ENCODE measurements around the gene UBL7. TPM values are rescaled to one million over a fixed set of nuclear protein-coding genes. Genes with fewer than 3 reads are reported as not detected.

The UBL7 gene
- total RNA-seq, 1 donor from 2014 or later, result 48.3 TPM

- intact Hi-C loops (cut with DNase I), result no loop called here
- no peak for DNase-seq (ENCODE audit: low spot score)
Observed at GRCh38 chr15:74429781-74430400, 31.1 kb downstream of the UBL7 start.

- no peak for DNase-seq (ENCODE audit: low spot score)
- intact Hi-C loops (cut with DNase I), result no loop called here
Observed at GRCh38 chr15:74428970-74429780, 31.8 kb downstream of the UBL7 start.

GRCh38 chr15:74428442-74428787 lies 32.5 kb downstream of the UBL7 start:
- intact Hi-C loops (cut with DNase I), result no loop called here
- DNase-seq (ENCODE audit: low spot score), result no peak

GRCh38 chr15:74427607-74428441 lies 33.1 kb downstream of the UBL7 start:
- no peak for DNase-seq (ENCODE audit: low spot score)
- intact Hi-C loops (cut with DNase I), result no loop called here

- no peak for DNase-seq (ENCODE audit: low spot score)
- intact Hi-C loops (cut with DNase I), result no loop called here
Observed at GRCh38 chr15:74426404-74427281, 34.3 kb downstream of the UBL7 start.

- no peak for DNase-seq (ENCODE audit: low spot score)
- intact Hi-C loops (cut with DNase I), result no loop called here
Observed at GRCh38 chr15:74425630-74426029, 35.3 kb downstream of the UBL7 start.

GRCh38 chr15:74424901-74425528 lies 35.9 kb downstream of the UBL7 start:
- no peak for DNase-seq (ENCODE audit: low spot score)
- intact Hi-C loops (cut with DNase I), result no loop called here

- DNase-seq (ENCODE audit: low spot score), result no peak
Observed at GRCh38 chr15:74423431-74424257, 37.3 kb downstream of the UBL7 start.

GRCh38 chr15:74422652-74423430 lies 38.1 kb downstream of the UBL7 start:
- intact Hi-C loops (cut with DNase I), result no loop called here
- DNase-seq (ENCODE audit: low spot score), result no peak

More at GRCh38 chr15:74423431-74424257, 37.3 kb downstream of the UBL7 start:
- intact Hi-C loops (cut with DNase I), result no loop called here

GRCh38 chr15:74422265-74422651 lies 38.7 kb downstream of the UBL7 start:
- DNase-seq (ENCODE audit: low spot score), result no peak
- intact Hi-C loops (cut with DNase I), result no loop called here

- DNase-seq (ENCODE audit: low spot score), result no peak
- intact Hi-C loops (cut with DNase I), result no loop called here
Observed at GRCh38 chr15:74421302-74422245, 39.4 kb downstream of the UBL7 start.

- no peak for DNase-seq (ENCODE audit: low spot score)
Observed at GRCh38 chr15:74420193-74420905, 40.6 kb downstream of the UBL7 start.

GRCh38 chr15:74419432-74419831 lies 41.5 kb downstream of the UBL7 start:
- intact Hi-C loops (cut with DNase I), result no loop called here
- no peak for DNase-seq (ENCODE audit: low spot score)

More at GRCh38 chr15:74420193-74420905, 40.6 kb downstream of the UBL7 start:
- intact Hi-C loops (cut with DNase I), result no loop called here

- intact Hi-C loops (cut with DNase I), result no loop called here
- no peak for DNase-seq (ENCODE audit: low spot score)
Observed at GRCh38 chr15:74418575-74419338, 42.2 kb downstream of the UBL7 start.

GRCh38 chr15:74417670-74418069 lies 43.3 kb downstream of the UBL7 start:
- intact Hi-C loops (cut with DNase I), result no loop called here
- DNase-seq (ENCODE audit: low spot score), result no peak
